Measurements from ENCODE around the gene TRPM3.
A peak's percentile ranks its signal among the peaks of the same experiment; 100 is the strongest.
"Not testable (repeated sequence)": the region's sequence is repeated elsewhere in the genome, so short reads cannot be mapped to it uniquely, and the experiment has no call there.

The TRPM3 gene

GRCh38 chr9:70642341-70642740 is 479.1 kb downstream of the TRPM3 start:
- FAIRE-seq: no peak

- no peak for FAIRE-seq
Observed at GRCh38 chr9:70641631-70642030, 479.8 kb downstream of the TRPM3 start.

GRCh38 chr9:70641031-70641430 is 480.4 kb downstream of the TRPM3 start:
- no peak for FAIRE-seq

- FAIRE-seq: peak; percentile 77
Observed at GRCh38 chr9:70639853-70640814, 481.3 kb downstream of the TRPM3 start.

GRCh38 chr9:70635790-70636189 is 485.6 kb downstream of the TRPM3 start:
- FAIRE-seq: no peak

GRCh38 chr9:70634696-70635095 is 486.7 kb downstream of the TRPM3 start:
- no peak for FAIRE-seq

GRCh38 chr9:70630971-70631370 is 490.4 kb downstream of the TRPM3 start:
- no peak for FAIRE-seq

- FAIRE-seq: not testable (repeated sequence)
Observed at GRCh38 chr9:70629080-70629685, 492.2 kb downstream of the TRPM3 start.

- no peak for FAIRE-seq
Observed at GRCh38 chr9:70625078-70625477, 496.3 kb downstream of the TRPM3 start.

GRCh38 chr9:70618784-70619183 is 502.6 kb downstream of the TRPM3 start:
- no peak for FAIRE-seq

GRCh38 chr9:70617033-70617828 is 504.2 kb downstream of the TRPM3 start:
- FAIRE-seq: no peak

GRCh38 chr9:70616228-70616990 is 505.0 kb downstream of the TRPM3 start:
- FAIRE-seq: no peak

GRCh38 chr9:70615464-70616138 is 505.8 kb downstream of the TRPM3 start:
- FAIRE-seq: no peak

- FAIRE-seq: no peak
Observed at GRCh38 chr9:70614786-70615463, 506.5 kb downstream of the TRPM3 start.

- no peak for FAIRE-seq
Observed at GRCh38 chr9:70613024-70613768, 508.2 kb downstream of the TRPM3 start.

GRCh38 chr9:70610287-70610644 is 511.2 kb downstream of the TRPM3 start:
- FAIRE-seq: no peak

GRCh38 chr9:70609542-70610286 is 511.7 kb downstream of the TRPM3 start:
- FAIRE-seq: no peak

- FAIRE-seq: no peak
Observed at GRCh38 chr9:70609011-70609410, 512.4 kb downstream of the TRPM3 start.

- FAIRE-seq: no peak
Observed at GRCh38 chr9:70607926-70608325, 513.5 kb downstream of the TRPM3 start.

- FAIRE-seq: no peak
Observed at GRCh38 chr9:70607329-70607728, 514.1 kb downstream of the TRPM3 start.

Measured in endometrium (tissue), 2 donors.